A673 (cell line): ENCODE measurements around the gene SENP2. TPM values are rescaled to one million over a fixed set of nuclear protein-coding genes. Genes with fewer than 3 reads are reported as not detected.

ENCODE experiments used
- BruUV-seq: library from RNA; stranded (reverse); fragments of 400-500 nt; replicated peaks from 2 replicates; lab custom pipeline; 2021; lab: Mats Ljungman, UMichigan
- CTCF ChIA-PET: fragments of 300-600 bp; sonication (Branson Sonifier 250); formaldehyde crosslinking; loops from one replicate; lab custom pipeline; 2022; ENCODE audit warnings: antibody characterized with exemption; lab: Charles Lee
- POLR2A ChIA-PET: fragments of 300-600 bp; sonication (Branson Sonifier 250); formaldehyde crosslinking; loops from one replicate; lab custom pipeline; 2022; ENCODE audit warnings: antibody characterized with exemption; ENCODE audit not compliant: low non-redundant PET; lab: Charles Lee
- DNase-seq: peaks from one replicate; pipeline ENCODE4 v3.0.0-alpha.2; 2015; ENCODE audit warnings: low spot score
- H3K27ac ChIP-seq: fragments of 200-600 bp; sonication (generic); 2 replicates; pipeline ENCODE4 v1.5.1; 2016; ENCODE audit warnings: mixed run types, low read depth, mild to moderate bottlenecking, mixed read lengths, antibody characterized with exemption, low read length; ENCODE audit not compliant: poor library complexity, severe bottlenecking
- H3K27me3 ChIP-seq: fragments of 200-600 bp; sonication (generic); replicated peaks from 2 replicates; pipeline ENCODE4 v1.6.1; 2017; ENCODE audit warnings: mixed run types, low read depth, mild to moderate bottlenecking, mixed read lengths, antibody characterized with exemption, low read length; ENCODE audit not compliant: insufficient read depth, poor library complexity
- H3K36me3 ChIP-seq: fragments of 200-600 bp; sonication (generic); 2 replicates; pipeline ENCODE4 v1.6.1; 2016; ENCODE audit warnings: mixed run types, mild to moderate bottlenecking, mixed read lengths, antibody characterized with exemption, low read length; ENCODE audit not compliant: insufficient read depth, poor library complexity, severe bottlenecking
- H3K4me1 ChIP-seq: fragments of 200-600 bp; sonication (generic); 2 replicates; pipeline ENCODE4 v1.6.1; 2017; ENCODE audit warnings: mixed run types, mild to moderate bottlenecking, mixed read lengths, antibody characterized with exemption, low read length; ENCODE audit not compliant: insufficient read depth, poor library complexity, severe bottlenecking
- H3K4me3 ChIP-seq: fragments of 200-600 bp; sonication (generic); 2 replicates; pipeline ENCODE4 v1.5.1; 2016; ENCODE audit warnings: low read depth, mixed run types, mild to moderate bottlenecking, mixed read lengths, low read length; ENCODE audit not compliant: poor library complexity, severe bottlenecking
- H3K9me3 ChIP-seq: fragments of 200-600 bp; sonication (generic); 2 replicates; pipeline ENCODE4 v1.6.1; 2016; ENCODE audit warnings: mixed run types, low read depth, mild to moderate bottlenecking, mixed read lengths, antibody characterized with exemption, low read length; ENCODE audit not compliant: poor library complexity, severe bottlenecking
- EZH2 ChIP-seq: fragments of 200-600 bp; sonication (generic); IDR thresholded peaks from 2 replicates; pipeline ENCODE4 v1.6.1; 2017; ENCODE audit warnings: borderline replicate concordance, low read depth, mild to moderate bottlenecking, mixed read lengths, antibody characterized with exemption, low read length; ENCODE audit not compliant: poor library complexity, severe bottlenecking
- intact Hi-C: fragments of 100-400 bp; cut with micrococcal nuclease; formaldehyde crosslinking; loops from one replicate; pipeline ENCODE4 v1.10.0; 2022; ENCODE audit not compliant: unreplicated experiment
- total RNA-seq: library from RNA; stranded (reverse); gene quantifications from 2 replicates; pipeline ENCODE4 v1.2.3, GENCODE V29; 2021
- TF ChIP-seq, protein P1 (sequence below): fragments of 300-800, 200-600 bp; sonication (generic); conservative IDR thresholded peaks from 2 replicates; pipeline ENCODE4 v1.5.1; 2017; ENCODE audit warnings: low read depth, mild to moderate bottlenecking, antibody characterized with exemption, low read length, moderate library complexity, mixed read lengths

SENP2 gene
- total RNA-seq, 1 experiment from 2014 or later: 43.4 TPM

- POLR2A ChIA-PET: no interaction called here
Measured at GRCh38 chr3:185595526-185595925, 9.4 kb downstream of the SENP2 start.

GRCh38 chr3:185605566-185605965 is 19.5 kb downstream of the SENP2 start:
- H3K4me1 ChIP-seq: no peaks in the 10 kb centered on the region
- H3K4me3 ChIP-seq: no peak overlapping the region
- no TSS peak for BruUV-seq
- no peak overlapping the region for H3K27ac ChIP-seq
- TF ChIP-seq EZH2: no peak
- TF ChIP-seq, protein P1, sequence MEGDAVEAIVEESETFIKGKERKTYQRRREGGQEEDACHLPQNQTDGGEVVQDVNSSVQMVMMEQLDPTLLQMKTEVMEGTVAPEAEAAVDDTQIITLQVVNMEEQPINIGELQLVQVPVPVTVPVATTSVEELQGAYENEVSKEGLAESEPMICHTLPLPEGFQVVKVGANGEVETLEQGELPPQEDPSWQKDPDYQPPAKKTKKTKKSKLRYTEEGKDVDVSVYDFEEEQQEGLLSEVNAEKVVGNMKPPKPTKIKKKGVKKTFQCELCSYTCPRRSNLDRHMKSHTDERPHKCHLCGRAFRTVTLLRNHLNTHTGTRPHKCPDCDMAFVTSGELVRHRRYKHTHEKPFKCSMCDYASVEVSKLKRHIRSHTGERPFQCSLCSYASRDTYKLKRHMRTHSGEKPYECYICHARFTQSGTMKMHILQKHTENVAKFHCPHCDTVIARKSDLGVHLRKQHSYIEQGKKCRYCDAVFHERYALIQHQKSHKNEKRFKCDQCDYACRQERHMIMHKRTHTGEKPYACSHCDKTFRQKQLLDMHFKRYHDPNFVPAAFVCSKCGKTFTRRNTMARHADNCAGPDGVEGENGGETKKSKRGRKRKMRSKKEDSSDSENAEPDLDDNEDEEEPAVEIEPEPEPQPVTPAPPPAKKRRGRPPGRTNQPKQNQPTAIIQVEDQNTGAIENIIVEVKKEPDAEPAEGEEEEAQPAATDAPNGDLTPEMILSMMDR: no peak
- no peaks in the 10 kb centered on the region for H3K27me3 ChIP-seq
- DNase-seq: no peak
- H3K36me3 ChIP-seq: peaks cover 14% of the 10 kb centered on the region
- intact Hi-C loops: no loop called here
- ChIA-PET CTCF (no interaction called here), POLR2A (no interaction called here)
- H3K9me3 ChIP-seq: no peaks in the 10 kb centered on the region

More at GRCh38 chr3:185595526-185595925, 9.4 kb downstream of the SENP2 start:
- DNase-seq: no peak
- no TSS peak for BruUV-seq
- Histone ChIP-seq H3K9me3 (no peaks in the 10 kb centered on the region), H3K36me3 (peaks cover 4% of the 10 kb centered on the region), H3K27ac (no peak overlapping the region), H3K27me3 (no peaks in the 10 kb centered on the region), H3K4me1 (no peaks in the 10 kb centered on the region), H3K4me3 (no peak overlapping the region)
- intact Hi-C loops: no loop called here
- CTCF ChIA-PET: no interaction called here
- no peak for TF ChIP-seq EZH2
- TF ChIP-seq, protein P1: no peak

- no peak for TF ChIP-seq EZH2
- TF ChIP-seq, protein P1: no peak
- Histone ChIP-seq H3K27me3 (no peaks in the 10 kb centered on the region), H3K4me1 (no peaks in the 10 kb centered on the region), H3K27ac (no peak overlapping the region), H3K4me3 (no peak overlapping the region), H3K36me3 (peaks cover 16% of the 10 kb centered on the region), H3K9me3 (no peaks in the 10 kb centered on the region)
- no TSS peak for BruUV-seq
- CTCF ChIA-PET: no interaction called here
- intact Hi-C loops: no loop called here
- DNase-seq: no peak
- POLR2A ChIA-PET: no interaction called here
Measured at GRCh38 chr3:185606196-185606595, 20.1 kb downstream of the SENP2 start.
